ENCODE data around the gene ISYNA1.

ISYNA1 gene

GRCh38 chr19:18430417-18431144 lies 7.4 kb downstream of the ISYNA1 start:
- no peak for DNase-seq

- no peak for DNase-seq
These were observed 8.1 kb downstream of the ISYNA1 start for GRCh38 chr19:18429717-18430416.

DNA sequence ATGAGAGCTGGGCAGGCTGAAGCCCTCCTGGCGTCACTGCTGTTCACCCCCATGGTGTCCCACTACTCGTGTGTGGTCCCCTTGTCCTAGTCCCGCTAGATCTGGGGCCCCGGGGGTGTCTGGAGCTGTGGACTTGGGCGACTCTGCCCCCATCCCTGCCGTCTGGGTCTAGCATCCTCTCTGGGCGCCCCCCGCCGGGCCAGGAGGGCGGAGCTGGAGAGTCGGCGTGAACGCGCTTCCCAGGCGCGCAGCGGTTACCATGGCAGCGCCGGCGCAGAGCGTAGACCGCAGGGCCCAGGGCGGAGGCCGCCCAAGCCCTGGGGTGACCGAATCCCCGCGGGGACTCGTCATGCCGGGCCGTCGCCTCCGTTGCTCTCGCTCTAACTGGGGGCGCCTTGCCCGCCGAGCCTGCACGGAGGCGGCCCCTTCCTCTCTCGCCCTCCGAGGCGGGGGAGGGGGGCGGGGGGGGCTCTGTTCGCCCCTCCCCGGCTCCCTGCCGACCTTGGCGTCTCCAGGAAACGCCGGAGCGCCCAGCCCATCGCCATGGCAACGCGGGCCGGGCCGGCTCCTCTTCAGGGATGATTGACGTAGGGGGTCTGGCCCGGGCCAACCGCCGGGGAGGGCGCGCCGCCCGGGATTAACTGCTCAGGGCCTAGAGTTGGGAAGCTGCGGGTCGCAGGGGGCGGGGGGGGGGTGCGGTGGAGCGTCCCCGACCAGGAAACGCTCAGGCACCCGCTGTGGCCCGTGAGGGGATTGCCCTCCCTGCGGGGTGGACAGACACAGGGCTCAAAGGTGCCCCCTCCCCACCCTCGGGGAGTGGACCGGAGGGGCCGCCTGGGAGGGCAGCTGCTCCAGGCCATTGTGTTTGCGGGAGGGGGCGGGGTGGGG lies 8.9 kb downstream of the ISYNA1 start:
- DNase-seq: peak; percentile 81

- DNase-seq: no peak
These were observed 9.7 kb downstream of the ISYNA1 start for GRCh38 chr19:18428173-18428786.

DNA sequence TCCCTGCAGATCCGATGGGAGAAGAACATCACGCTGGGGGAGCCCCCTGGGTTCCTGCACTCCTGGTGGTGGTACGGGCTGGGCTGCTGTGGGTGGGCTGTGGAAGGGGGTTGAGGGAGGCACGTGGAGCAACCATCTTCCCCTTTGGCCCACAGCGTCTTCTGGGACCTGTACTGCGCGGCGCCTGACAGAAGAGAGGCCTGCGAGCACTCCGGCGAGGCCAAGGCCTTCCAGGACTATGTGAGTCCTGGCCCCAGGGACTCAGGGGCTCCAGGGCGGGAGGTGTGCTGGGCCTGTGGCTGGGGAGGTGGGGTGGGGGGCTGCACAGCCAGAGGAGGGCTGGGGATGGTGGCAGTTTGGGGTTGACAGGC lies 10.2 kb downstream of the ISYNA1 start:
- no peak for DNase-seq

- DNase-seq: no peak
These were observed 10.7 kb downstream of the ISYNA1 start for GRCh38 chr19:18427080-18427742.

- DNase-seq: no peak
These were observed 11.5 kb downstream of the ISYNA1 start for GRCh38 chr19:18426416-18426767.

GRCh38 chr19:18425515-18426415 lies 12.2 kb downstream of the ISYNA1 start:
- no peak for DNase-seq

DNA sequence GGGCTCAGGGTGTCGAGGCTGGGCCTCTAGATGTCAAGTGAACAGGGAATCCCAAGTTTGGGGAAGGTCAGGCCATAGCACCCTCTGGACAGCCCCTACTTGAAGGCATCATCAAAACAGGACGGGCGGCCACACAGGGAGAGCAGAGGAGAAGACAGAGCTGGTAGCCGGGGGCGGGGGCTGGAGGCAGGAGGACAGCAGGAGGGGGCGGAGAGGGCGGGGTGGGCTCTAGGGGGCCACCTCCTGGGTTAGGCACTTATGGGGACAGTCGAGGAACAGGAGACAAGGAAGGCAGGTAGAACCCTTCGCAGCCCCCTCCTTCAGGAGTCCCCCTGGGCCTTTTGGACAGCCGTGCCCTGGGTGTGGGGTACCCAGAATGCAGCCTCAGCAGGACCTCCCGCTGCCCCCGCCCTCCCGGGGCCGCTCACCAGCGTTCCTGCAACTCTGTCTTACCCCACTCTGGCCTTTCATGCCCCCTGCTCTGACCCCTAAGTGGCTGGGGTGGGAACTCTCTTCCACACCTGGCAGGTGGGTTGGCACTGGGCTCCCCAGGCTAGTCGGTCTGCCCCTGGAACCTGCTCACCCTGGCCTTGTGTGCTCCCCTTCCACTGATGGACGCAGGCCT lies 12.9 kb downstream of the ISYNA1 start:
- no peak for DNase-seq

DNA sequence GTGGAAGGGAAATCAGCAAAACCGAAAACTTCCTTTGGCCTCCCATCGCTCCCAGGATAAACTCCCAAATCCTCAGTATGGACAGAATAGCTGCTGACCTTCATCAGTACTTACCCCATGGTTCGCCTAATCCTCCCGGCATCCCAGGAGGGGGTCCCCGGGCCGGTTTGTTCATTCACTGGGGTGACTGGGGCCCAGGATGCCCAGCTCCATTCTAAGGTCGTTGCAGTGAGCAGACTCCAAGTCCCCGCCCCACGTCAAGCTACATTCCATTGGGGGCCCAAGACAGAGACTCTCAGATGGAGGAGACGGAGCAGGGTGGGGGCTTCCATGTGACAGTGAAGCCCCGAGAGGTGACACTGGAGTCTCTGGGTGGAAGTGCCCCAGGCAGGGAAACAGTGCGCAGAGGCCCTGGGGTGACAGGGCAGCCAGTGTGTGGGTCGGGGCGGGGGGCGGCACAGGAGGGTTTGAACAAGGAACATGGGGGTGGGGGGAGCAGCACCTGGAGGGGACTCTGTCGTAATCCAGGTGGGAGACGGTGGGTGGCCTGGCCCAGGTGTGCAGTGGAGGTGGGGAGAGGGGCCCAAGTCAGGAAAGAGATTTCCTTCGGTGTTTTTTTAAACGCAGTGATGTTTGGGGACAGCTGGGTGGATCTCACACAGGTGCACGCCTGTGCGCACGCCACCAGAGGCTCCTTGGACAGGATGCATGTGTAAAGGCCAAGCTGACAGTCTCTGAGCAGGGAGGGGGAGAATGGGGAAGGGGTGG lies 13.6 kb downstream of the ISYNA1 start:
- no peak for DNase-seq

DNA sequence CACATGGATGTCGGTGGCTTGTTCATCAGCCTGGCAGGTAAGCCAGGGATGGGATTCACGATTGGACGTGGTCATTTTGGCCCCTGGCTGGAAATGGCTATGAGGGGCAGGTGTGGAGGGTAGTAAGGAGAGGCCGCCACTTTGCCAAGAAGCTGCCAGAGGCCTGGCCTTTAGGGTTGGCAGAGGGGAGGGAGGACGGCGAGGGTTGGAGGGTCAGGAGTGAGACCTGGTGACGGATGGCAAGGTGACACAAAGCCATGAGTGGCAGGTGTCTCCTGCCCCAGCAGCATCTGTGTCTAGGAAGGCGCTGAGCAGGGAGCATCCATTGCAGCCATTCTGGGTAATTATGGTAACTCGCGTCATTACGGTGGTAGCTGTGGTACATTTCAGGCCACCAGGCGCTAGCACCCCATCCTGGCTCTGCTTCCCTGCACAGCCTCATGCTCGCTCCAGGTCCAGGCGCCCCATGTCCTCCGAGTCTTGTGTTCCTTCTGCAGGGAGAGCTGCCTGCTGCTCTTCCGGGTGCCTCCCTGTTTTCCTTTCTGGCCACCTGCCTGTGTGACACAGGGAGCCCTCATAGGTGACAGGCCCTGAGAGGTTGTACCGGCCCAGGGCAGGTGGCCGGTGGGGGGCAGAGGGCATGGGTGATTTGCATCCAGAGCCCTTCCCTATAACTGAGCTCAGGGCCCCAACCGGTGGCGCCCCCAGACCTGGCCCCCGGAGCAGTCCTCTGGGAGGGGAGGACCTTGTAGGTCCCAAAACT lies 14.5 kb downstream of the ISYNA1 start:
- DNase-seq: no peak

- no peak for DNase-seq
These were observed 15.3 kb downstream of the ISYNA1 start for GRCh38 chr19:18422530-18423191.

DNA sequence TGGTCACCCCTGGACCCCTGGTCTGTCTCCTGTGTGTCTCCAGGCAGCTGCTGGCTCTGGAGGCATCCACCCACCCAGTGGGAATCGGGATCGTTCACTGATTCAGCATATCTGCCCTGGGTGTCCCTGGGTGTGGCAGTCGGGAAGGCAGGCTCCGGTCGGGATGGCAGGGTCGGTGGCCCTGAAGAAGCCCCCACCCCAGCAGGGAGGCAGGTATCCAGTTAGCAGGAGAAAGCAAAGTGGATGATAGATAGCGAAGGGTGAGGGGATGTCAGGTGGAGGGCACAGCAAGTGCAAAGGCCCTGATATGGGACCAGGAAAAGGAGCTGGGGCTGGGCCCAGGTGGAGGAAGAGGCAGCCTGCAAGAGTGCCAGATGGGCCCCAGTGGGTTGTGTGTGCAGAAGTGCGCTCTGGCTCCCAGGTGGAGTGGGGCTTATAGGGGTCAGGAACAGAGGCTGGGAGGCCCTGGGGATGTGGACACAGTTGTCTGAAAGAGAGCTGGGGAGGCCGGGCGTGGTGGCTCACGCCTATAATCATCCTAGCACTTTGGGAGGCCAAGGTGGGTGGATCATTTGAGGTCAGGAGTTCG lies 16.5 kb downstream of the ISYNA1 start:
- DNase-seq: no peak

- DNase-seq: no peak
These were observed 17.0 kb downstream of the ISYNA1 start for GRCh38 chr19:18420930-18421329.

DNA sequence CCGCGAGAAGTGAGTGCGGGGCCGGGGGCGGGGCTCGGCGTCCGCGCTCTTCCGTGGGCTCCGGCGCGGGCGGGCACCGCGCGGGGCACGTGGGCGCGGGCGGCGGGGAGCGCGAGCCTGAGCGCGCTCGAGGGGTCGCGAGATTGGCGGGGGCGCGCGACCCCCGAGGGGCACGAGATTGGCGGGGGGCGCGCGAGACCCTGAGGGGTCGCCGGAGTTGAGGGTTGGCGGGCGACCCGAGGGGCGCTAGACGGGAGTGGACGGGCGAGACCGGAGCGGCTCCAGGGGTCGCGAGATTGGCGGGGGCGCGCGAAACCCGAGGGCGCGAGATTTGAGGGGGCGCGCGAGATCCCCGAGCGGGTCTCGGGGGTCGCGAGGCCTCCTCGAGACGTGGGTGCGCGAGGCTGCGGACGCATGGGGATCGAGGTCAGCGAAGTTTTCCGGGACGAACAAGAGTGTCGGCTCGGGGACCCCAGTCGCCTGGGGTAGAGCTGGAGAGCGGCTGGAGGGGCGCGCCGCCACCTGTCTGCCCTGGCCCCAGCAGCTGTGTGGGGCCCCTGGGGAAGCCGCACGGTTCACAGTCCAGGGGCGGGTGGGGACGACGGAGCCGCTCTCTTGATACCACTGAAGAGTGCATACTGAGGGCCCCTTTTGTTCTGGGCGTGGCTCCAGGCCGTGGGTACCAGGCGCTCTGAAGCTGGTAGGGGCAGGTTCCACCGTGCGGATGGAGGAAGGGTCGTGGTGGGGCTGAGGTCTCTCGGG lies 18.1 kb downstream of the ISYNA1 start:
- peak; percentile 70 for DNase-seq

DNA sequence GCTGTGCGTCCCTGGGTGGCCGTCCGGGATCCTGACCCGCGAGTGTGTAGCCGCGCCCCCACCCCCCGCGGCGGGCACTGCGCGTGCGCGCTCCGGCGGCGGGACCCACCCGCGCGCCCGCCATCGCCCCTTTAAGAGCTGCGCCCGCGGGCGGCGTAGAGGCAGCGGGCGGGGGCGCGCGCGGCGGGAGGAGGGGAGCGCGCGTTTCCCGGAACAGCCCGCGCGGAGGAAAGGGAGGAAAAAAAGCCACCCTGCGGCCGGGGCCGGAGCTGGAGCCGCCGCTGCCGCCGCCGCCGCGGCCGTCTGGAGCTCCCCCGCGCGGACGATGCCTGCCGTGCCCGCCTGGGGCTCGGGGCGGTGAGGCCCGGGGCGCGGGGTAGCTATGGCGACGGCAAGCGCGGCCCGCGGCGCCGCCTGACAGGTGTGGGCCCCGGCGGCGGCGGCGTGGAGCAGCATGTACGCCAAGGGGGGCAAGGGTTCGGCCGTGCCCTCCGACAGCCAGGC lies 18.7 kb downstream of the ISYNA1 start, which contains the start of gene SSBP4:
TSS of gene SSBP4 (plus strand) at position 204 of the 504 bp plus-strand sequence. CDS start at position 455, 251 bp downstream.
- DNase-seq: peak; percentile 72

DNA sequence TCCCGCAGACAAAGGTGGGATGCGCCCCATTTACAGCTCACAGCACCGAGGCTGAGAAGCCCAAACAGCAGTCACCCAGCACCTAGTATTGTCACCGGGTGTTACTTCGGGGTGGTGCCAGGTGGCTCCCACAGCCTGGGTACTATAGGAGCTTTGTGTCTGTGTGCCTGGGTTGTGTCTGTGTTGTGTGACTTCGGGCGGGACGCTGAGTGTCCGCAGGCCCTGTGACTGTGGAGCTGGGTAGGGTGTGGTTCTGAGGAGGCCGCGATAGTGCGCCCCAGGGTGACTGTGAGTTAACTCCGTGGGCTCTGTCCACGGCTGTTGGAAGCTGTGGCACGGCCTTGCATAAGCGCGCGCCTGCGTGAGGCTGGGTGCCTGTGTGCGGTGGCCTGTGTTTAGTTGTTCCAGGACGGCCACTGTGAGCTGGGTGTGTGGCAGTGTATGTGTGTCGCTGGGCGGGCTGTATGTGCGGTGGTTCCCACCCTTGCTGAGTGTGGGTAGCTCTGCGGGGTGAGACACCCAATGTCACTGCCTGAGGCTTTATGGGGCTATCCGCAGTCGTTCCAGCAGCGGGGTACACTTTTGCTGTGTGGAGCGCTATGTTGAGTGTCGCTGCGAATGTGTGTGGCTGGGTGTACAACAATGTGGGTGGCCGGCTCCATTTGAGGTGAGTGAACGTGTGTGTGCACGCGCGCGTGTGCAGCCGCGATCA lies 19.3 kb downstream of the ISYNA1 start:
- peak; percentile 47 for DNase-seq

Measured in activated CD4-positive, alpha-beta T cell treated with anti-CD3 and anti-CD28 coated beads for 48 hours (primary cell).